K562 (cell line): ENCODE measurements around the gene MT1X. TPM values are rescaled to one million over a fixed set of nuclear protein-coding genes. Genes with fewer than 3 reads are reported as not detected.
A peak's percentile ranks its signal among the peaks of the same experiment; 100 is the strongest.

Experiments
- ATF1 ChIP-seq, 2 experiments: fragments of 450-650 bp in 1 of 2; IDR thresholded peaks; 2 replicates each; pipeline ENCODE4 v1.6.1; 2016; ENCODE audit warnings: missing compliant biosample characterization in 1 of 2, missing genetic modification characterization in 1 of 2
- CCNT2 ChIP-seq: IDR thresholded peaks from 2 replicates; pipeline ENCODE4 v1.6.1; 2011; ENCODE audit warnings: borderline replicate concordance, low read depth, mild to moderate bottlenecking, moderate library complexity, mixed read lengths, low read length; ENCODE audit not compliant: insufficient read length; ENCODE audit errors: extremely low read depth
- EGR1 ChIP-seq: fragments of 450-650 bp; conservative IDR thresholded peaks from 2 replicates; pipeline ENCODE4 v1.6.1; 2017; ENCODE audit warnings: mild to moderate bottlenecking
- GTF2A2 ChIP-seq: IDR thresholded peaks from 2 replicates; pipeline ENCODE4 v1.6.1; 2016; ENCODE audit warnings: mild to moderate bottlenecking, missing genetic modification characterization, missing compliant biosample characterization
- KDM5B ChIP-seq: fragments of 200-600 bp; sonication (generic); IDR thresholded peaks from 2 replicates; pipeline ENCODE4 v1.6.1; 2012; ENCODE audit warnings: low read depth, mild to moderate bottlenecking, moderate library complexity, low read length, control low read depth, inconsistent platforms; ENCODE audit not compliant: insufficient replicate concordance
- NFYB ChIP-seq: IDR thresholded peaks from 2 replicates; pipeline ENCODE4 v1.6.1; 2011; ENCODE audit warnings: mild to moderate bottlenecking, moderate library complexity; ENCODE audit not compliant: insufficient read length; ENCODE audit errors: extremely low read depth
- PHF8 ChIP-seq: fragments of 200-600 bp; sonication (generic); IDR thresholded peaks from 2 replicates; pipeline ENCODE4 v1.6.1; 2012; ENCODE audit warnings: mixed run types, mild to moderate bottlenecking, inconsistent platforms, low read length, moderate library complexity, borderline replicate concordance
- RBM22 ChIP-seq: fragments of 200-400 bp; formaldehyde crosslinking; IDR thresholded peaks from 2 replicates; pipeline ENCODE4 v1.6.1; 2018; ENCODE audit warnings: low read length, low read depth; ENCODE audit not compliant: poor library complexity, severe bottlenecking
- SAP30 ChIP-seq: fragments of 200-600 bp; sonication (generic); IDR thresholded peaks from 2 replicates; pipeline ENCODE4 v1.6.1; 2012; ENCODE audit warnings: borderline replicate concordance, low read depth, mild to moderate bottlenecking, moderate library complexity, low read length, control low read depth, inconsistent platforms; ENCODE audit not compliant: insufficient read depth, poor library complexity, severe bottlenecking
- STAG1 ChIP-seq: sonication (generic); formaldehyde crosslinking; IDR thresholded peaks from 2 replicates; pipeline ENCODE4 v1.5.0; 2020; ENCODE audit warnings: missing genetic modification reagents, borderline replicate concordance
- ZNF134 ChIP-seq: fragments of 250-450 bp; sonication (Bioruptor Pico); conservative IDR thresholded peaks from 2 replicates; pipeline ENCODE4 v1.4.0; 2020
- ZNF592 ChIP-seq: fragments of 450-650 bp; IDR thresholded peaks from 2 replicates; pipeline ENCODE4 v1.6.1; 2017; ENCODE audit warnings: antibody characterized with exemption, mild to moderate bottlenecking
- polyA plus RNA-seq, 8 experiments: library from polyadenylated mRNA; depleted of rRNA in 4 of 8; stranded (reverse) in 5 of 8; unstranded in 3 of 8; fragments of >200 nt; fragmentation: Nextera tagmentation in 2 of 8; fragmentation: Illumina TruSeq in 1 of 8; extraction: Ambion mirVana in 2 of 8; extraction: Trizol in 1 of 8; gene quantifications; 2 replicates each; pipeline versions ENCODE4 v1.2.1 to v1.2.3, GENCODE V29; 2011 to 2014; ENCODE audit warnings: inconsistent platforms in 1 of 8, missing spikeins in 1 of 8
- total RNA-seq, 7 experiments: library from RNA; depleted of rRNA in 6 of 7; stranded (reverse); fragments of >200 nt in 6 of 7; fragmentation: Illumina TruSeq in 2 of 7; extraction: Trizol in 2 of 7; gene quantifications; 2 replicates each; pipeline versions ENCODE4 v1.2.1 to v1.2.3, GENCODE V29; 2011 to 2021; ENCODE audit warnings: low replicate concordance in 1 of 7

MT1X gene
- total and polyA plus RNA-seq, 9 of the 15 experiments (the other 6 are each of a cell fraction or from before 2014, with no cell fraction given), result 4.9 to 22.8 (median 8.7) TPM

- no peak for TF ChIP-seq ATF1 (CRISPR knock-in tag; IDR thresholded peaks at IDR 0.05)
- TF ChIP-seq ATF1 (tag; IDR thresholded peaks at IDR 0.05), result 0 out of 2 replicates have a peak, but pooled peaks have one; percentile 15
- TF ChIP-seq KDM5B, result peak; percentile 85
- peak; percentile 69; the same call in 1 of the 2 replicates for TF ChIP-seq GTF2A2 (tag)
- TF ChIP-seq SAP30, result peak; percentile 58
- no peak for TF ChIP-seq STAG1 (CRISPR knock-in tag)
- TF ChIP-seq PHF8, result peak; percentile 59; the same call in 1 of the 2 replicates
- TF ChIP-seq ZNF134 (CRISPR knock-in tag), result peak; percentile 75
- no peak for TF ChIP-seq NFYB
- no peak for TF ChIP-seq RBM22
- TF ChIP-seq ZNF592, result no peak
- TF ChIP-seq EGR1, result no peak
- peak; percentile 44 for TF ChIP-seq CCNT2
Measured at GRCh38 chr16:56681939-56682702, at the start of gene MT1X (continued).
